Right kidney (tissue), 1 donor: ENCODE results near the gene SELENOS.
A peak's percentile ranks its signal among the peaks of the same experiment; 100 is the strongest.

Experiments used
- DNase-seq: peaks from one replicate; pipeline ENCODE4 v3.0.0-alpha.2; 2016

Gene SELENOS

DNA sequence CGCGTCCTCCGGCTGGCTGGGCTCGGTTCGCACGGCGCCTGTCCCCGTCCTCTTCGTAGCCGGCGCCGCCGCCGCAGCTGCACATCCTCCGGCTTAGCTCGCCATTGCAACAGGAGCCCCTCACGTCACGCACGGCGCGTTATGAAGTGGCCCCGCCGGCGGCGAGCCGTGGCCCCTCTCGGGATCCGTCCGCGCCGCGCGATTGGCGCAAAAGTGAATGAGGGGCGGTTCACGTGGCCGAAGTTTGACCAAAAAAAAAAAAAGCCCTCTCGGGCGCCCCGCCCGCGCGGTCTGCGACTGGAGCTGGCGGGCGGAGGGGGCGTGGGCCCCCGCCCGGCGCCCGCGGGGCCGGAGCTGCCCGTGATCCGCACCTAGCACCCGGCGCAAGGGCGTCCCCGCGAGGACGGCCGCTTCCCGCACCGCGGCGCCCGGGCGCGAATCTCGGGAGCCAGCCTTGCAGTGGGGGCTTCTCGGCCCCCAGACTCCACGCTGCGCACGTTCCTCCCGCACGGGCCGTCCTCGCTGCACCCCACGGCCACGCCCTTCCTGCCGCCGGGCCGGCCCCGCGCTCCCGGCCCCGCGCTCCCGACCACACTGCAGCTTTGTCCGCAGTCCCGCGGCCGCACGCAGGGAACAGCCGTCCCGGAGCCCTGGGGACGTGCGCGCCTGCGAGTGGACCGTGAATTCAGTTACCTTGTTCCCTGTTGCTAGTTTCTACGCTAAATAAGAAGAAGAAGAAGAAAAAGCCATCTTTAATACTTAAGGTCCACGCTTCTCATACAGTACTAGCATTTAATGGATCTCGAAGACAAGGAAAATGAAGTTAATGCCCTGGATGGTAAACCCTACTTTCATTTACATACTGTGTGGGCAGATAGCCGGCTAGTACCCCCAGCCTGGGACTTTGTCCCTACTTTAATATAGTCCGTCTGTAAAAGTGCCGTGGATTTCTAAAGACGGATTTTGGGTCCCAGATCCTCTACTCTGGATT is 25.2 kb downstream of the SELENOS start, which contains the start of gene CHSY1:
CHSY1 (minus strand) TSS at position 219 of the 991 bp plus-strand sequence. CDS start 592 bp downstream, outside the sequence.
- peak; percentile 94 for DNase-seq

DNA sequence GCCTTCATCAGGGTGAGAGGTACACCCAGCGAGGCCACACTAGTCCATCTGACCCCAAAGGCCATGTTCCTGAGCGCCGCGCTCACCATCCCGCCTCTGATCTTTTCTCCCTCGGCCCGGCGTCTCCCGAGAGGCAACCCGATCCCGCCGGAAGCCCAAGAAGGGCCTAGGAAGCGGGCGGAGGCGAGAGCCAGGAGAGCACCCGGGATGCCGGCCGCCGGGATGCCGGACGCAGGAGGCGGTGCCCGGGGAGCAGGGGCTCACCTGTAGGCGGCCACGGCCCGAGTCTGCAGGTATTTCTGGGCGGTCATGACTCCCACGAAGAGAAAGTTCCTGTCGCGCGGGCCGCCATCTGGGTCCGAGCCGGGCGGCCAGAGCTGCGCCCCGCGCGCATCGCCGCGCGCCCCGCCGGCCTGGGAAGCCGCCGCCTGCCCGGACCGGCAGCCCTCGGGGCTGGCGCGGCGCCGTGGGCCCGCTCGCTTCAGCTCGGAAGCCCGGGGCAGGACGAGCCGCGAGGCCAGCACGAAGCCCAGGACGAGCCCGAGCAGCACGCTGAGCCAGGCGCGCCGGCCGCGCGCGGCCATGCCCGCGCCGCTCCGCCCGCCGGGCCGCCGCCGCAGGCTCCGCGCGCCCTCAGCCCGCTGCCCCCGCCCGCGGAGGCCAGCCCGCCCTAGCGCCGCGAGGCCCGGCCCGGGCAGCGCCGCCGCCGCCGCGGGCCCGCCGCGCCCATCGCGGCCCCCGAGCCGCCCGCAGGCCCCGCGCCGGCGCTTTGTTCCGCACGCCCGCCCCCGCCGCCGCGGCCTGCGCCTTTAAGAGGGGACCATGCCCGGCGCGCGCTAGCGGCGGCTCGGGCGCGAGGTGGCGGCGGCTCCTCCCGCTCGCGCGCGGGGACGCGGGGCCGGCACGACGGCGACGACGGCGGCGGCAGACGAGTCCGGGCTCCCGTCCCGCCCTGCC is 26.1 kb downstream of the SELENOS start:
- DNase-seq, result peak; percentile 78

DNA sequence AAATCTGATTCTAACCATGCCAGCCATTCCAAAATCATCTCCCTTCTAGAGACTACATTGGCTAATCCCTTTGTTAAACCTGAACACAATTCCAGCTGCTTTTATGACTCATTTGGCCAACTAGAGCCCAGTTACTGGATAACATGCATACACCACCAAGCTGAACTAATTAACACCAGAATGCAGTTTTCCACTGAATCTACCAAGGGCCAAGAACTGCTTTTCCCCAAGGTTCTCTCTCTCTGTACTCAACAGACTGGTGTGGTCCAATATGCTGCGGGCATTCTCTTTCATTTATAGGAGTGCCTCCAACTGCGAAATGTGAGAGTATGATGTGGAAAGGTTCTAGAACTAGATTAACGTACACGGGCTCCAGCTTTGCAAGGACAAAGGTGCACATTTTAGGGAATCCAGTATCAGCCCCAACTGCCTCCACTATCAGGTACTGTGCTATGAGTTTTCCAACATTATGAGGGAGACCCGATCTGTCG is 26.9 kb downstream of the SELENOS start:
- peak; percentile 24 for DNase-seq

DNA sequence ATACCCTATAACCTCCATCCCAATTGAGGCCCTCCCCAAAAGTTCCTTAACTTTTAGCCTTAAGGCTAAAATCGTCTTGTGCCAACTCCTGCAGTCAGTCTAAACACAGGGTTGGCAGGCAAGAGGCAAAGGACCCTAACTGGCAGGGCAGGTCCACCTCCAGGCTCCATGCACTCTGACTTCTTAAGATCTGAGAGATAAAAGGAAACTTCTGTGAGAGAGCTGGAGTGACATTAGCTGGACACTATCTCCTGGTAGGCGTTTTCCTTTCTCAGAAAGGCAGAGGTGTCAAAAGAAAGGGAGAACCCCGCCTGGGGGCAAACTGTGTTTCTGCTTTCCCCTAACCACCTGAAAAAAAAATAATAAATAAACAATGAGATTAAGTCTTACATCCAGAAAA is 29.0 kb downstream of the SELENOS start:
- DNase-seq, result no peak

DNA sequence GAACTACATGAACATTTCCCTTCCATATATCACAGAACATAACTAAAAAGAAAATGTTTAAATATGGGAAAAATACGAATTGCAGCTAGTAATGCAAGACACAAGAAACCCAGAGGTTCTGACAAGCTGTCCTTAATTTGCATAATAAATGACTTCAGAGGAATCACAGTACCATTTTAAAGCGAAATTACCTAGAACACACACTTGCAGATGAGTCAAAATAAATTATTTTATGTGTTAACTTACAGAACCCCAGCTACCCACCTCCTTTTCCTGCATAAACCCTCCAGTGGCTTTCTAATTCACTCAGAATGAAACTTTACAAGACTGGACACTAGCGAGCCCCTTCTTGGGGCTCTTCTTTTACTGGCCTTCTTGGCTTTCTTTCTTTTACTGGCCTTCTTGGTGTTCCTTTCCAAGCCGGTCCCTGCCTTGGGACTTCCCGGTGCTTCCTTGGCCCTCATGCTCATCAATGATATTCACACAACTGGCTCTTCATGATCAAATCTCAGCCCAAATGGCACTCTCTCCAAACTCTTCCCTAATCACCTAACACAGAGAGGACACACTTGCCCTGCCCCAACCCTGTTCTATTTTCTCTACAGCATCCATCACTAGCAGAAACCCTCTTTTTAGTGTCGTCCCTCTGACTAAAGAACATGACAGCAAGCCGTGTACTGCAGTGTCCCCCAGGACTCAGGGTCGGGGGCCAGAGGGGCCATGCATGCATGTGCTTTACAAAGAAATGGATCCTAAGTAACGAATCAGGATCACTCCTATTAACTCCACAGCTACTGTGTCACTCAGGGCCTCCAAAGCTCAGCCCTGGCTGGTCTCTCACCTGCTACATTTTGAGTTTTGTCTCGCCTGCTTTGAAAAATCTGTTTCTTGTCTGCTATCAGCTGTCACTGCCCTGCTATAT is 30.2 kb downstream of the SELENOS start:
- DNase-seq, result no peak

DNA sequence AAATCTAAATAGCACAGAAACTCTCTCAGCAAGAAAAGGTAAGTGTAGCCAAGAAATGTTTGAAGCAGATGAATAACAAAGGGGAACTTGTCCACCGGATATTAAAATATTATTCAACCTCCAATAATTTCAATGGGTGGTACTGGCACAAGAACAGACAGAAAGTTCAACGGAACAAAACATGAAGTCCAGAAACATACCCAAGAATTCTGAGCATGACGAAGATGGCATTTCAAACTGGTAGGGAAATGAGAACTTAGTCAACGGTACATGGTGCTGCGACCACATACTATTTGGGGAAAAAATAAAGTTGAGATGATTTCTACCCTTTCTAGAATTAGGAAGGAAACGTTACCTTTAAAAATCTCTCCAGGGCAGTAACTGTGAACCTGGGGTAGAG is 30.9 kb downstream of the SELENOS start:
- no peak for DNase-seq

DNA sequence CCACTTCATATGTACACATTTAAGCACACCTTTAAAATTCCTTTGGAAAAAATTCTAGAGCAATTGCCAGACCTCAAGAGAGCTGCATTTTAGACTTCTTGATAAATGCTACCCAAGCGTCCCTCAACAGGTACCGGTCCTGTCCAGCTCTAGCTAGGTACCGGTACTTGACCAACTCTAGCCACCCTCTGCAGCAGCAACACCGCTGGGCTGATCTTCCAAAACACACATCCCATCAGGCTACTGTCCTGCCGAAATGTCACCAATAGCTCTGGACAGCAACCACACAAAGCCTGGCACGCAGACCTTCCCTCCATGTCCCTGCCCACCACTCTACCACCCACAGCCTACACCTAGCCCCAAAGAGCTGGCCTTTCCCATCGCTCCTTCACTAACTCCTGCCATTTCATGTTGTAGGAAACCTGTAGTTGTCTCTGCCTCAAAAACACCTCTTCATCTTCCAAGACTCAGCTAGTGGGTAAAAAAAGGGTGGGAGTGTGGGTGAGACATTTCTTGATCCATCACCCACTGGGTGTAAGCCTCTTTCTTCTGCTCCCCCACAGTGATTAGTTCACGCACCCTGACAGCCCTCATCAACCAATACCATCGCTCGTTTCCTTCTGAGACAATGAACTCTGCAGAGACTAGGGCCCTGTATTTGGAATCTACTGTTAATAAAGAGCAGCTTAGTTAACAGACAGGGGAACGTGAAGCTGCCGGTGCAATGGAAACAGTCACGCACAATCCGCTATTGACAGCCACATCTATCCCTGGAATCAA is 32.2 kb downstream of the SELENOS start:
- DNase-seq, result no peak

DNA sequence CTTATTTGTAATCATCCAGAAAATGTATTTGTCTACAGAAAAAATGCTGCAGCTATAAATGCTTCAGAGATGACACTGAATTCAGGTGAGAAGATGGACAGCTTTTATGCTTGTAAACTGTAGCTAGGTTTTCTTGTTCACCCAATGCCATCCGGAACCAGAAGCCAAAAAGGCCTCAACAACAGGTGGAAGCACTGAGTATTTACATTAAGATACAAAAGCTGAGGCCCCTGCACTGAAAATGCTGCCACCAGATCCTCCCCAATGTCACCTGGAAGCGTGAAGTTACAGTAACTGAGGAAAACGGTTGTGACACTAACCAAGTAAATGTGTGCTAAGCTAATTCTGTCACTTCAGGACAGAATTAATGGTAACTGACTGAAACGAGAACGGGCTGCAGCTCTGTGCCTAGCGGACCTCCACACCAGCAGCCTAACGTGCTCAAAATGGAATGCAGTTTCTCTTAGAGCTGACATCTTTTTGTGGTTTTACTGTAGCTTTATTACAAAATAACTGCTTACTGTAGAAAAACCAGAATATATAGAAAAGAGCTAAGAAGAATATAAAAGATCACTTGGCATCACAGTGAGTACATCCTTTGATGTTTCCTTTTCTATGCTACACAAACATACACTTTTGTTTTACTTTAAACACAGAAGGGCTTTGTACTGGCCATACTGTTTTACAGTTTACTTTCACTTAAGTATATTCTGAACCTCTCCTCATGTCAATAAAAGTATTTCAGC is 33.1 kb downstream of the SELENOS start:
- no peak for DNase-seq

DNA sequence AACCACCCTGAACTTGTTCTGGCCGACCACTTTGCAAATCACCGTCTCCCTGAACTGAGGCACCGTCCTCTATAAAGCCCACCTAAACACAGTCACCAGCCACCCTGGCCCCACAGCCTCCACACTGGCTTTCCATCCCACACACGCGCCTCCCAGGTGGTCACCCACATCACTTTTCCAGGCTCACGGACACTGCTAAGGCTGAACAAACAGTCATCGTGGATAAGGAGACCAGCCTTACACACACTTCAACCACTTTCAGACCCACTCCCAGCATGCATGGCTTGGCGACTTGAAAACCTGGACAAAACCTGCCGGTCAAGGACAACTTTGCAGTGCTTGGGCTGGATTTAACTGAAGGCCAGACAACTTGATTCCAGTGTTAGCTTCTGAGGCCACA is 33.9 kb downstream of the SELENOS start:
- no peak for DNase-seq

DNA sequence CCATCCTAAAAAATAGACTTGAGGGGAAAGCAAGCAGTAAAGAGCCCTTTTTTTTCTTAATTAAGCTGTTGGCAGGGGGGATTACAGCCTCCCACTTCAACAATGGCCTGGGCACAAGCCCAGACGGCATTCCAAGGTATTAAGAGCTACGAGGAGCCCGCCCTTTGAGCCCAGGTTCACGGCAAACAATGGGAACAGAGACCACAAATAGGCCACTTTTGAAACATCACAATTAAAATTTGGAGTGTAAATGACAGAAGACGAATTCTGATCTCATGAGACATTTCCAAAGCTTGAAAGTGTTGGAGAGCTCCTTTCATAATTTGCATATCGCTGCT is 34.3 kb downstream of the SELENOS start:
- DNase-seq, result no peak

DNA sequence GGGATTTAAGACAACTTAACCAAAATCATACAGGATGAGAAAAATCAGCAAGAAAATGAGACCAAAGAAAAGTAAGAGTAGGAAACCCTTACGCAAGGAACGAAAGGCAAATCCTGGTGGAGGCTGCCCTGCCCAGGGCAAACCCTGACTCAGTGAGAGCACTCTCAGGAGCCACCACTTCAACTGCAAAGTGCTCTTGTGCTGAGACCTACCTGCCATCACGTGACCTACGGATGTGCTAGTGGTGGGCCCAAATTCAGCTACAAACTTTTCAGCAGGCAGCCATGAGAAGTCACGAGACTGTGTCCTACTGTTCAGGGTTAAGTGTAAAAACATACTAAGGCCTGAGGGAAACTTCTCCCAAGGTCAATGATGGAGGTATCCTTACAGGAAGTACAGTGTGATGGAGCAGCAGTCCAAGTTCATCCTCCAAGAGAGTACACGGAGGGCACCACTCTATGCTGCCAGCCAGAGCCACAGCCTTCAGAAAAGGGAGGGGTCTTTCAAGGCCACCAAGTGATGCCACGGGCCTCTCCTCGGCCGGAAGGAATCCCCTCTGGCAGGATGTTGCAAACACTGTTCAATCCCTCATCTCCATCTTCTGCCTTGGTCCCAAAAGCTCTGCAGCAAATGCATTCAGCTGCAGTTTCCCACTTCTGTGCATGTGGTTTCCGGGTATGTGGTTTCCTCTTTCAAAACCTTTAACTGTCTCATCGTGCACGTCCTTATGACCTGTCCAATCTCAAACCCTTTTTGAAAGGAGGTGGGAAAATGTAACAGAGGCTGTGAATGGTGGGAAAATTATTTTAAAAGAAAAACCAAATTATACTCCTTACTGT is 34.9 kb downstream of the SELENOS start:
- DNase-seq, result no peak

DNA sequence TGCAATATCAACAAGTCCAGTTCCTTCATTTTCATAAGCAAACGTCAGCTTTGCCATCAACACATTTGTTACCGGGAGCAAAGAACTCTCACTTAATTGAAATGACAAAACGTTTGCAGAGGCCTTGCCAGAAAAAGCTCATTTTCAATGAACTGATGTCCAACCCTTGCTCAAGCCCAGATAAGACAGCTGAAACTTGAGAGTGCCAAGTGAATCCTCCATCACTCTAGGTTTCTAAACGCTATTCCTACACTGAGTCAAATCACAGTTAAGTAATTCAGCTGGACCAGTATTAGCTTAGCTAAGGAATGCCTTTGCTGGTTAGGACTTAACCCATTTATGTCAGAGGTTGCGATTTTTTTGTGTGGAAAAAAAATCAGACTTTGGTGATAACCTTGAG is 36.9 kb downstream of the SELENOS start:
- DNase-seq, result no peak

DNA sequence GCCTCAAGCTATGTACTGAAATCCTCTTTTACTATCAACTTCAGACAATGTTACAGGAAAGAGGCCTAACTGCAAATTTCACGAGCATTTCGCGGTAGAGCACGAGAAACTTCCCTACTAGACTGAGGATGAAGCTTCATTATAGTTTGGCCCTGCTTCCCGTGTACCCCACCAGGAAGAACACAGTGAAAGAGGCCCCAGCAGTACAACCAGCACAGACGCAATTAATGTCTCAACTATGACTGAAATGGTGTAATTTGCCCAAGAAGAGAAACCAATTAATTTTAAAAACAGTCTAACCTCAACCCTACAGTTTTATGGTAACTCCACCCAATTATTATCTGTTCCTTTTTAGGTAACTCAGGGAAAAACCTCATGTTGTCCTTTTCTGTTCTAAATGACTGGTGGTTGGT is 37.6 kb downstream of the SELENOS start:
- DNase-seq, result no peak

DNA sequence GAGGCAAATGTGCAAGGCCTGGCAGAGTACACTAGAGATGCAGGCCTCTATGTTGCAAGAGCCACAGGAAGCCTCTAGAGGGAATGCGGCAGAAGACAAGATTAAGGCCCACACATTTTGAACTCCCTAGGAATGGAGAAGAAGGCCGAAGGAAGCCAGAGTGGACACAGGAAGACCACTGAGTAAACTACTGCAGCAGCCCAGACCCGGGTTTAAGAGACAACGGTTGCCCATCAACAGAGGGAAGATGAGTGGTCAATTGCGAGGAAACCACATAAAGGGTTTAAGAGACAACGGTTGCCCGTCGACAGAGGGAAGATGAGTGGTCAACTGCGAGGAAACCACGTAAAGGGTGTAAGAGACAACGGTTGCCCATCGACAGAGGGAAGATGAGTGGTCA is 40.0 kb downstream of the SELENOS start:
- DNase-seq, result no peak

DNA sequence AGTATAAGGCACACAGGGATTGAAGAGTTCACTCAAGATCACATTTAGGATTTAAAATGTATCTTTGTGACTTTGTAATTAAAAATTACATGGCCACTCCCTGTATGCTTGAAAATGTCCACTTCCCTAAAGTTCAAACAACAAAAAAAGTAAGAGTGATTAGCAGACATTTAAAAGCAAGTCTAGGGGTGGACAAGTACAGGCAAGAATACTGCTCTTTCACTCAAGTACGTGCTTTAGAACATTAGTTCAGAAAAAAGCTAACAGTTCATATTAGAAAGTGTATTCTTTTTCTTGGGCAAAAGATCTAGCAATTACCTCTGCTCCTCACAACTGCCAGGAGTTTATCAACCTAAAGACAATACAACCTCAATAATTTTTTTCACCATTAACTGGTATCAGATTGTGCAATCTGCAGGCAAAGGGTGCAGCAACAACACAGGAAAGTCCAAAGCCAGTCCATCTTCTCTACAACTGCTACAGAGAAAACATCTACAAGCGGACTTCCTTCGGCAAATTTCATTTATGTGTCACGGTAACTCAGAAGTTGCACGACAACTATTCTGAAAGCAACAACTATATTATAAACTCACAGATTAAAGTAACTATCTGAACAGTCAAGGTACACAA is 43.5 kb downstream of the SELENOS start:
- DNase-seq, result no peak

DNA sequence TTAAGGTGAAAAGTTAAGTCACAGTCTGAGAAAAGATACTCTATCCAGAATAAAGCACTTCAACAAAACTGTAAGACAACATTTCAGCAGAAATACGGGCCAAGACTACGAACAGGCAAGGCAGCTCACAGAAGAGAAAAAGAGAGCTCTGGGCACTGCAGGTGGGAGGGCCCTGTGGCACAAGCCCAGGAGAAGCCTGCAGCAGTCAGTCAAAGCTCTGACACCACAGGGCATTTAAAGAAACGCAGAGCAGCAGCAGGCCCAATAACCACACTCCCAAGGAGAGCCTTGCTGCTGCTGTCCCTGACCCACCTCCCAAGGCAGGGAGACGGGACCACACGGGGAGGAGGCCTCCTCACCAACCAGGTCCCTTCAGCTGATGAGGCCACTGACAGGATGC is 44.6 kb downstream of the SELENOS start:
- no peak for DNase-seq

DNA sequence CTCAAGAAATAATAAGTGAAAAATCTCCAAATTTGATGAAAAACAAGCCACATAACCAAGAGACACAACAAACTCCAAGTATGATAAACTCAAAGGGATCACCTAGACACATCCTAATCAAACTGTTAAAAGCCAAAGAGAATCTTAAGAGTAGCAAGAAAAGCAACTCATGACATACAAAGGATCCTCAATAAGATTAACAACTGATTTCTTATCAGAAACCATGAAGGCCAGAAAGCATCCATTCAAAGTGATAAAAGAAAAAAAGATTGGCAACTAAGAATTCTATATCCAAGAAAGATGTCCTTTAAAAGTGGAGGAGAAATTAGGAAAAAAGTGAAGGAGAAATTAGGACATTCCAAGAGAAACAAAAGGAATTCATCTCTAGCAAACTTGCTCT is 49.0 kb downstream of the SELENOS start:
- no peak for DNase-seq

DNA sequence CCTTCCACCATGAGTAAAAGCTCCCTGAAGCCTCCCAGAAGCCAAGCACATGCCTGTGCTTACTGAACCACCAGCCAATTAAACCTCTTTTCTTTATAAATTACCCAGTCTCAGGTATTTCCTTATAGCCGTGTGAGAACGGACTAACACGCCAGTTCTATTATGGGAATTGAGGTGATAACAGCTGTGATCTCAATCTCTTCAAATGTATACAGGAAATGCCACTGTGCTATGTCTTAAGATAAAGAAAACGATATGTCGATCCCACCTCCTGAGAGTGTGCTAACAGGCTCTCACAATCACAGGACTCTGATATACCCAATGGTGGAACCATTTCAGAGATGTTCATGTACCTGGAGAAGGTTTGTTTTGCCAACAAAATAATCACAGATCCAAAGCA is 51.6 kb downstream of the SELENOS start:
- DNase-seq, result no peak
